ENCODE results near the gene GALNT4. TPM values are rescaled to one million over a fixed set of nuclear protein-coding genes. Genes with fewer than 3 reads are reported as not detected.

Gene GALNT4
- total RNA-seq, 1 donor from 2014 or later = 6.9 TPM

DNA sequence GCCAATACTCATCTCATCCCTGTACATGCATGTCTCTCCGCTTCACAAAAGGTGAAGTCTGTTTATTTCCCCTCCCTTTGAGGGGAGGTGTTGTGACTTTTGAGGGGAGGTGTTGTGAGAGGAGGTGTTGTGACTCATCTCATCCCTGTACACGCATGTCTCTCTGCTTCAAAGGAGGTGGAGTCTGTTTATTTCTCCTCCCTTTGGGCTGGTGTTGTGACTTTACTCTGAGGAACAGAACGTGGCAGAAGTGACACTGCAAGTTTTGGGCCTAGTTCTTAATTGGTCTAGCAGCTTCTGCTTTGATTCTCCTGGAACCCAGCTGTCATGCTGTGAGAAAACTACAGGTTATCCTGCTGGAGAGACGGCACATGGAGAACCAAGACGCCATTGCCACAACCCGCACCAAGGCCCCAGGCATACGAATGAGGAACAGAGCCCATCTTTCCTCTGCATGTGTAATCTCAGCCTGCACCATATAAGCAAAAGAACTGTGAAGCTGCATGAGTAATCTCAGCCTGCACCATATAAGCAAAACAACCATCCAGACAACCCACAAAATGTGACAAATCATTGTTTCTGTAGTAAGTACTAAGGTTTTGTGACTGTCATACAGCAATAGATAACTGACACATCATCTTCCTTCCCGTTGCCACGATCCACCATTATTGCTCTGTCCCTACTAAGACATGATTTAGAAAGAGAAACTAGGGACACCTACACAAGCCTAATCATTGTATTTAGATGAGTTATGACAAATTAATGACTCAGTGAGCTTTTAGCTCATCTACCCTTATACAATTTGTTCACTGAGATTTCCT lies 30.0 kb downstream of the GALNT4 start:
- peak; percentile 39 for DNase-seq (ENCODE audit: low read depth)
- Histone ChIP-seq H3K4me1 (ENCODE audit: insufficient read depth, low read length) (no peaks in the 10 kb centered on the region), H3K27ac (ENCODE audit: low read depth, low read length) (no peak overlapping the region), H3K36me3 (ENCODE audit: insufficient read depth, low read length) (no peaks in the 10 kb centered on the region), H3K9me3 (ENCODE audit: insufficient read depth, low read depth, low read length) (no peaks in the 10 kb centered on the region), H4K20me1 (ENCODE audit: insufficient read depth, low read length) (no peaks in the 10 kb centered on the region), H3K9ac (ENCODE audit: low read length) (no peak overlapping the region), H3K27me3 (ENCODE audit: insufficient read depth, low read length) (no peaks in the 10 kb centered on the region), H3K79me2 (ENCODE audit: insufficient read depth, low read length) (no peaks in the 10 kb centered on the region), H2AFZ (ENCODE audit: low read depth, low read length) (no peak overlapping the region), H3K4me3 (ENCODE audit: insufficient read depth, low read depth, low read length) (no peak overlapping the region), H3K4me2 (ENCODE audit: low read length) (peak overlapping the region; percentile 4)
- Mint-ChIP-seq H3K4me1 (ENCODE audit: low read depth, unreplicated experiment) (peaks cover 11% of the 10 kb centered on the region), H3K27ac (ENCODE audit: unreplicated experiment) (no peak overlapping the region), H3K4me3 (ENCODE audit: unreplicated experiment) (no peak overlapping the region), H3K9me3 (ENCODE audit: unreplicated experiment) (no peaks in the 10 kb centered on the region), H3K27me3 (ENCODE audit: low read depth, unreplicated experiment) (peaks cover 2% of the 10 kb centered on the region), H3K36me3 (ENCODE audit: low read depth, unreplicated experiment) (peaks cover 8% of the 10 kb centered on the region)
- TF ChIP-seq, protein P1, sequence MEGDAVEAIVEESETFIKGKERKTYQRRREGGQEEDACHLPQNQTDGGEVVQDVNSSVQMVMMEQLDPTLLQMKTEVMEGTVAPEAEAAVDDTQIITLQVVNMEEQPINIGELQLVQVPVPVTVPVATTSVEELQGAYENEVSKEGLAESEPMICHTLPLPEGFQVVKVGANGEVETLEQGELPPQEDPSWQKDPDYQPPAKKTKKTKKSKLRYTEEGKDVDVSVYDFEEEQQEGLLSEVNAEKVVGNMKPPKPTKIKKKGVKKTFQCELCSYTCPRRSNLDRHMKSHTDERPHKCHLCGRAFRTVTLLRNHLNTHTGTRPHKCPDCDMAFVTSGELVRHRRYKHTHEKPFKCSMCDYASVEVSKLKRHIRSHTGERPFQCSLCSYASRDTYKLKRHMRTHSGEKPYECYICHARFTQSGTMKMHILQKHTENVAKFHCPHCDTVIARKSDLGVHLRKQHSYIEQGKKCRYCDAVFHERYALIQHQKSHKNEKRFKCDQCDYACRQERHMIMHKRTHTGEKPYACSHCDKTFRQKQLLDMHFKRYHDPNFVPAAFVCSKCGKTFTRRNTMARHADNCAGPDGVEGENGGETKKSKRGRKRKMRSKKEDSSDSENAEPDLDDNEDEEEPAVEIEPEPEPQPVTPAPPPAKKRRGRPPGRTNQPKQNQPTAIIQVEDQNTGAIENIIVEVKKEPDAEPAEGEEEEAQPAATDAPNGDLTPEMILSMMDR (IDR thresholded peaks at IDR 0.05; ENCODE audit: insufficient read depth, low read depth, low read length) = no peak
- TF ChIP-seq EZH2 (IDR thresholded peaks at IDR 0.05; ENCODE audit: insufficient read depth, low read length) = no peak
- FAIRE-seq = no peak

- FAIRE-seq = no peak
- H3K79me2 ChIP-seq (ENCODE audit: insufficient read depth, low read length) = no peaks in the 10 kb centered on the region
- H3K4me1 Mint-ChIP-seq (ENCODE audit: low read depth, unreplicated experiment) = peaks cover 11% of the 10 kb centered on the region
- H3K36me3 Mint-ChIP-seq (ENCODE audit: low read depth, unreplicated experiment) = peaks cover 6% of the 10 kb centered on the region
- no peak overlapping the region for H3K4me2 ChIP-seq (ENCODE audit: low read length)
- no peaks in the 10 kb centered on the region for H3K9me3 ChIP-seq (ENCODE audit: insufficient read depth, low read depth, low read length)
- no peak overlapping the region for H3K27ac ChIP-seq (ENCODE audit: low read depth, low read length)
- no peak for TF ChIP-seq EZH2 (IDR thresholded peaks at IDR 0.05; ENCODE audit: insufficient read depth, low read length)
- TF ChIP-seq, protein P1 (IDR thresholded peaks at IDR 0.05; ENCODE audit: insufficient read depth, low read depth, low read length) = no peak
- H3K4me3 Mint-ChIP-seq (ENCODE audit: unreplicated experiment) = no peak overlapping the region
- no peak overlapping the region for H2AFZ ChIP-seq (ENCODE audit: low read depth, low read length)
- no peaks in the 10 kb centered on the region for H3K4me1 ChIP-seq (ENCODE audit: insufficient read depth, low read length)
- no peak for DNase-seq (ENCODE audit: low read depth)
- H3K4me3 ChIP-seq (ENCODE audit: insufficient read depth, low read depth, low read length) = no peak overlapping the region
- H3K27me3 Mint-ChIP-seq (ENCODE audit: low read depth, unreplicated experiment) = no peaks in the 10 kb centered on the region
- no peaks in the 10 kb centered on the region for H4K20me1 ChIP-seq (ENCODE audit: insufficient read depth, low read length)
- H3K9ac ChIP-seq (ENCODE audit: low read length) = no peak overlapping the region
- no peak overlapping the region for H3K27ac Mint-ChIP-seq (ENCODE audit: unreplicated experiment)
- H3K27me3 ChIP-seq (ENCODE audit: insufficient read depth, low read length) = no peaks in the 10 kb centered on the region
- H3K36me3 ChIP-seq (ENCODE audit: insufficient read depth, low read length) = no peaks in the 10 kb centered on the region
- no peaks in the 10 kb centered on the region for H3K9me3 Mint-ChIP-seq (ENCODE audit: unreplicated experiment)
Measured at GRCh38 chr12:89493670-89494302, 30.8 kb downstream of the GALNT4 start.

DNA sequence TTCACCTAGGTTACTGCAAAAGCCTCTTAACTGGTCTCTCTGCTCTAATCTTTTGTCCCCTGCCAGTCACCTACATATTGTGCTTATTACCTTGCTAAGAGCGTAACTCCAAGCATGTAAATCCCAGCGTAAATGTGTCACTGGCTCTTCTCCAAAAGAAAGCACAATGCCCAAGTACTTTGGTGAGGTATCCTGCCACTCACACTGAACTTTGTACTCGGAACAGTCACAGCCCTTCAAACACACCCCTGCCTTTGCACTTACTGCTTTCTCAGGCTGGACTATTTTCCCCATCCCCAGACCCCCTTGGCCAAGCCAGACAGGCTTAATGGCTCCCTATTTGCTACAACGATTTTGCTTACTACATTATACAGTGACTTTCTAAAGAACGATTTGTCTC lies 31.7 kb downstream of the GALNT4 start:
- no peaks in the 10 kb centered on the region for H3K27me3 ChIP-seq (ENCODE audit: insufficient read depth, low read length)
- no peak overlapping the region for H3K27ac ChIP-seq (ENCODE audit: low read depth, low read length)
- H3K27ac Mint-ChIP-seq (ENCODE audit: unreplicated experiment) = no peak overlapping the region

More for the DNA sequence above, 31.7 kb downstream of the GALNT4 start:
- Histone ChIP-seq H3K79me2 (ENCODE audit: insufficient read depth, low read length) (no peaks in the 10 kb centered on the region), H3K4me3 (ENCODE audit: insufficient read depth, low read depth, low read length) (no peak overlapping the region), H2AFZ (ENCODE audit: low read depth, low read length) (no peak overlapping the region), H3K36me3 (ENCODE audit: insufficient read depth, low read length) (no peaks in the 10 kb centered on the region), H3K9ac (ENCODE audit: low read length) (no peak overlapping the region), H3K4me2 (ENCODE audit: low read length) (no peak overlapping the region), H4K20me1 (ENCODE audit: insufficient read depth, low read length) (no peaks in the 10 kb centered on the region), H3K4me1 (ENCODE audit: insufficient read depth, low read length) (no peaks in the 10 kb centered on the region), H3K9me3 (ENCODE audit: insufficient read depth, low read depth, low read length) (no peaks in the 10 kb centered on the region)
- H3K4me1 Mint-ChIP-seq (ENCODE audit: low read depth, unreplicated experiment) = peaks cover 11% of the 10 kb centered on the region
- H3K27me3 Mint-ChIP-seq (ENCODE audit: low read depth, unreplicated experiment) = no peaks in the 10 kb centered on the region
- no peak for FAIRE-seq
- TF ChIP-seq EZH2 (IDR thresholded peaks at IDR 0.05; ENCODE audit: insufficient read depth, low read length) = no peak
- TF ChIP-seq, protein P1 (IDR thresholded peaks at IDR 0.05; ENCODE audit: insufficient read depth, low read depth, low read length) = no peak
- DNase-seq (ENCODE audit: low read depth) = no peak
- H3K4me3 Mint-ChIP-seq (ENCODE audit: unreplicated experiment) = no peak overlapping the region
- no peaks in the 10 kb centered on the region for H3K9me3 Mint-ChIP-seq (ENCODE audit: unreplicated experiment)
- peaks cover 6% of the 10 kb centered on the region for H3K36me3 Mint-ChIP-seq (ENCODE audit: low read depth, unreplicated experiment)

All from astrocyte (in vitro differentiated cells and primary cell).